KMS-11 (cell line): ENCODE measurements around the gene FBXW7.

ENCODE experiments used
- H2AFZ ChIP-seq: fragments of 200-600 bp; sonication (generic); 2 replicates; pipeline ENCODE4 v1.6.1; 2016; ENCODE audit warnings: antibody characterized with exemption, mixed run types, low read depth
- H3K27ac ChIP-seq: fragments of 200-600 bp; sonication (generic); 2 replicates; pipeline ENCODE4 v1.6.1; 2016; ENCODE audit warnings: mild to moderate bottlenecking, mixed run types
- H3K27me3 ChIP-seq: fragments of 200-600 bp; sonication (generic); 2 replicates; pipeline ENCODE4 v1.6.1; 2017; ENCODE audit warnings: mild to moderate bottlenecking, low read depth, mixed run types, moderate library complexity; ENCODE audit not compliant: insufficient read depth
- H3K36me3 ChIP-seq: fragments of 200-600 bp; sonication (generic); 2 replicates; pipeline ENCODE4 v1.6.1; 2017; ENCODE audit warnings: mild to moderate bottlenecking, mixed run types; ENCODE audit not compliant: insufficient read depth
- H3K4me1 ChIP-seq: fragments of 200-600 bp; sonication (generic); 2 replicates; pipeline ENCODE4 v1.6.1; 2016; ENCODE audit warnings: mild to moderate bottlenecking, low read depth, mixed run types; ENCODE audit not compliant: poor library complexity, severe bottlenecking
- H3K4me2 ChIP-seq: fragments of 200-600 bp; sonication (generic); 2 replicates; pipeline ENCODE4 v1.7.0; 2016; ENCODE audit warnings: mild to moderate bottlenecking, mixed run types
- H3K4me3 ChIP-seq: fragments of 200-600 bp; sonication (generic); IDR thresholded peaks from 2 replicates; pipeline ENCODE4 v1.6.1; 2017; ENCODE audit warnings: low read depth, low read length, mixed read lengths; ENCODE audit not compliant: insufficient read depth
- H3K79me2 ChIP-seq: fragments of 200-600 bp; sonication (generic); 2 replicates; pipeline ENCODE4 v1.6.1; 2016; ENCODE audit warnings: low read depth, mixed run types; ENCODE audit not compliant: insufficient read depth
- H3K9ac ChIP-seq: fragments of 200-600 bp; sonication (generic); 2 replicates; pipeline ENCODE4 v1.6.1; 2016; ENCODE audit warnings: mild to moderate bottlenecking, mixed run types
- H4K20me1 ChIP-seq: fragments of 200-600 bp; sonication (generic); 2 replicates; pipeline ENCODE4 v1.6.1; 2016; ENCODE audit warnings: mild to moderate bottlenecking, mixed run types; ENCODE audit not compliant: insufficient read depth
- CTCF ChIP-seq: fragments of 200-600 bp; sonication (generic); conservative IDR thresholded peaks from 2 replicates; pipeline ENCODE4 v1.6.1; 2017; ENCODE audit warnings: low read depth, mild to moderate bottlenecking, antibody characterized with exemption, low read length, moderate library complexity, mixed read lengths

Gene FBXW7

GRCh38 chr4:152460488-152460887, 75.4 kb downstream of the FBXW7 start:
- H3K27ac ChIP-seq: no peak overlapping the region
- H3K4me2 ChIP-seq: peak overlapping the region; percentile 13; the same call in 1 of the 2 replicates
- peak; percentile 40; the same call in 1 of the 2 replicates for TF ChIP-seq CTCF
- H3K4me3 ChIP-seq: no peak overlapping the region
- no peaks in the 10 kb centered on the region for H3K27me3 ChIP-seq
- H2AFZ ChIP-seq: no peak overlapping the region
- H3K36me3 ChIP-seq: no peaks in the 10 kb centered on the region
- H3K79me2 ChIP-seq: peaks cover 69% of the 10 kb centered on the region; the same call in 1 of the 2 replicates
- H3K4me1 ChIP-seq: peaks cover 58% of the 10 kb centered on the region
- H3K9ac ChIP-seq: no peak overlapping the region
- H4K20me1 ChIP-seq: peaks cover 10% of the 10 kb centered on the region; the same call in 1 of the 2 replicates

GRCh38 chr4:152459326-152459725, 76.6 kb downstream of the FBXW7 start:
- Histone ChIP-seq H3K4me3 (no peak overlapping the region), H3K27ac (peak overlapping the region; percentile 16; the same call in 1 of the 2 replicates), H3K79me2 (peaks cover 75% of the 10 kb centered on the region; the same call in 1 of the 2 replicates), H3K9ac (no peak overlapping the region), H3K27me3 (no peaks in the 10 kb centered on the region), H3K36me3 (no peaks in the 10 kb centered on the region), H3K4me1 (peaks cover 58% of the 10 kb centered on the region), H2AFZ (no peak overlapping the region), H4K20me1 (peaks cover 10% of the 10 kb centered on the region; the same call in 1 of the 2 replicates), H3K4me2 (peak overlapping the region; percentile 31; the same call in 1 of the 2 replicates)
- TF ChIP-seq CTCF: no peak

GRCh38 chr4:152458801-152459302, 77.0 kb downstream of the FBXW7 start:
- H3K27ac ChIP-seq: peak overlapping the region; percentile 16; the same call in 1 of the 2 replicates
- no peak overlapping the region for H3K4me3 ChIP-seq
- TF ChIP-seq CTCF: no peak
- no peaks in the 10 kb centered on the region for H3K36me3 ChIP-seq
- peaks cover 76% of the 10 kb centered on the region; the same call in 1 of the 2 replicates for H3K79me2 ChIP-seq
- no peaks in the 10 kb centered on the region for H3K27me3 ChIP-seq
- H3K9ac ChIP-seq: no peak overlapping the region
- peaks cover 10% of the 10 kb centered on the region; the same call in 1 of the 2 replicates for H4K20me1 ChIP-seq
- no peak overlapping the region for H2AFZ ChIP-seq
- peak overlapping the region; percentile 31 for H3K4me2 ChIP-seq
- H3K4me1 ChIP-seq: peaks cover 58% of the 10 kb centered on the region

GRCh38 chr4:152456609-152457008, 79.3 kb downstream of the FBXW7 start:
- no peak overlapping the region for H3K4me2 ChIP-seq
- no peak for TF ChIP-seq CTCF
- no peak overlapping the region for H3K27ac ChIP-seq
- no peak overlapping the region for H3K4me3 ChIP-seq
- peaks cover 9% of the 10 kb centered on the region; the same call in 1 of the 2 replicates for H4K20me1 ChIP-seq
- H3K36me3 ChIP-seq: no peaks in the 10 kb centered on the region
- no peak overlapping the region for H2AFZ ChIP-seq
- no peaks in the 10 kb centered on the region for H3K27me3 ChIP-seq
- no peak overlapping the region for H3K9ac ChIP-seq
- H3K4me1 ChIP-seq: peaks cover 39% of the 10 kb centered on the region
- H3K79me2 ChIP-seq: peaks cover 74% of the 10 kb centered on the region; the same call in 1 of the 2 replicates
